GM18520 (cell line): ENCODE data around the gene NCBP2L.

Source experiments
- ATAC-seq: cut with Tn5 transposase; IDR thresholded peaks from one replicate; pipeline ENCODE4 v1.9.1; 2021; ENCODE audit not compliant: unreplicated experiment

NCBP2L gene

GRCh38 chrX:107777536-107777832 is at the start of gene NCBP2L:
NCBP2L (plus strand) TSS chrX:107777733; CDS start chrX:107794221, 16,488 bp downstream.
- no peak for ATAC-seq

GRCh38 chrX:107728371-107729099 is 49.0 kb upstream of the NCBP2L start:
- ATAC-seq, result no peak

- ATAC-seq, result peak; percentile 79
Observed at GRCh38 chrX:107729558-107730297, 47.8 kb upstream of the NCBP2L start.

DNA sequence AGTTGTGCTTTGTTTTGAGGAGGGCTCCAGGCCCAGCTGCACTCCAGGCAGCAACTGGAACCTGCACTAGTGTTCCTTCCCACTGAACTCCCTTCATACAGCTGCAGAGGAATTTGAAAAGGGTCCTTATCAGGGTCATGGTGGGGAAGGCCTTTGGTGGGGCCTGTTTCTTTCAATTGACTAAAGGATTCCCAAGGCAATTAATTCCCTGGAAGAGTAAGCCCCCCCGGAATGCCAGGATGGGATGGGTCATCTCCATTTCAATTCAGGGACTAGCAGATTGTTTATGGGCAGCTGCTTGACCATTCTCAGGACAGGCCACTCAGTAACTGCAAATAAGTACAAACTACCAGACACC is 47.3 kb upstream of the NCBP2L start:
- ATAC-seq, result no peak

- ATAC-seq, result no peak
Observed at GRCh38 chrX:107730991-107731766, 46.4 kb upstream of the NCBP2L start.

- ATAC-seq, result no peak
Observed at GRCh38 chrX:107731831-107732502, 45.6 kb upstream of the NCBP2L start.

GRCh38 chrX:107733686-107734085 is 43.8 kb upstream of the NCBP2L start:
- no peak for ATAC-seq

DNA sequence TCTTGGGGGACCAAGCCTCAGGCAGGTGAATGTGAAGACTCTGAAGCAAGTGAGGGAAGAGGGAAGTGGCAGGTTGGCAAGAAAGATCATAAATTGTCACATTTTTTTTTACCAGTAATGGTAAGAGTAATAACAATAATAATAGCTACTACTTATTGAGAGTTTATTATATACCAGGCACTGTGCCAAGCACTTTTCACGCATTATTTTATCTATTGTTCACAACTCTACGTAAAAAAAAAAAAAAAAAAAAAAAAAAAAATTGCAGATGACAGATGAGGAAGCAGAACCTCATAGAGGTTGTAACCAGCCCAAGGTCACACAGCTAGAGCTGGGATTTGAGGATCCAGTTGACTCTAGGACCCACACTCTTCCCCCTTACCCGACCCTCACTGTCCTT is 42.9 kb upstream of the NCBP2L start:
- ATAC-seq, result no peak

- ATAC-seq, result no peak
Observed at GRCh38 chrX:107736781-107737531, 40.6 kb upstream of the NCBP2L start.

DNA sequence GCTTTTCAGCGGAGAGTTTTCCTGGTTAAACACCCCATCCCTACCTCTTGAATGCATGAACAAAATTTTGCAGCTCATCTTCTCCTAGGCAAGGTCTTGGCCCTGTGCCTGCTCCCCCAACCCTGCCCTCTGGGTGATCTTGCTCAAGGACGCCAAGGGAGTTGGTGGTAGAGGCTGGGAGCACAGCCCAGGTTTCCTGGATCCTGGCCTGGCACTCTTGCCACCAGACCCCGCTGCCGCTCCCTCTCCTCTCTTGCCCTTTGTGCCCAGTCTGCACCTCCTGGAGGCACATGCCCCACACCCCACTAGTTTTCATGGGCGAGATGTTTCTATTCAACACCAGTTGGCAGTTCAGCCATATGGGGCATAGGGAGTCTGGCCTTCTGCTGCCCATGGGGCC is 39.3 kb upstream of the NCBP2L start:
- no peak for ATAC-seq

DNA sequence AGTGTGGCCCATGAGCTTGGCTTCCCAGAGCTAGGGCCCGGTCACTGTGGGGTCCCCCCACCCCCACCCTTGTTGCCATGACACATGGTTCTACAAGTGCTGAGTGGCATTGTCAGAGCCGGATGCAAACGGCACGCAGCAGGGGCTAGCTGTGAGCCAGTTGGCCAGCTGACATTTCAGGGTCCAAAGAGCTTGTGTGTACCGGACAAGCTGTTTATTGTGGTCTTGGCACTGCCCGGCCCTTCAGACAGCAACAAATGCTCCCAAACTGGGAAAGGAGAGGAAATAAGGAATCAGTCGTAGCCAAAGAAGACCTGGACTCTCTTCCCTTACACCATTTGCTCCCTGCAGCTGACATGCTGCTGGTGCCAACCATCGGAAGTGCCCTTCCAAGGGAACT is 38.8 kb upstream of the NCBP2L start:
- no peak for ATAC-seq

DNA sequence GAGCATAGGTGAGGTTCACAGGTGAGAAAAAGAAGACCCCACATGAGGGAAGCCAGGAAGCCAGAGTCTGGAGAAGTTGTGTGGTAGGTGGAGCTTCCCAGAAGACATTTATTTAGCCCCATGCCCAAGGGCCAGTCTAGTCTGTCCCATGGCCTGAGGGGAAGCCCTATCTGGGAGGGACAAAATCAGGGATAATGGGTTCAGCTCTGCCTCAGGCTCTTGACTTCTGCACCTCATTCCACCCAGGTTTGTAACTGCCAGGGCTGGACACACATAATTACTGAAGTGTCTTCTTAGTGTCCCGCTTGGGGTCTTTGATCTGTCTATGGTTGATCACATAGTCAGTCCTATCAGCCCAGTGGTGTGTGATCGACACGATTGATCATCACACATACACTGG is 38.0 kb upstream of the NCBP2L start:
- ATAC-seq, result no peak

- no peak for ATAC-seq
Observed at GRCh38 chrX:107741404-107741790, 36.1 kb upstream of the NCBP2L start.

DNA sequence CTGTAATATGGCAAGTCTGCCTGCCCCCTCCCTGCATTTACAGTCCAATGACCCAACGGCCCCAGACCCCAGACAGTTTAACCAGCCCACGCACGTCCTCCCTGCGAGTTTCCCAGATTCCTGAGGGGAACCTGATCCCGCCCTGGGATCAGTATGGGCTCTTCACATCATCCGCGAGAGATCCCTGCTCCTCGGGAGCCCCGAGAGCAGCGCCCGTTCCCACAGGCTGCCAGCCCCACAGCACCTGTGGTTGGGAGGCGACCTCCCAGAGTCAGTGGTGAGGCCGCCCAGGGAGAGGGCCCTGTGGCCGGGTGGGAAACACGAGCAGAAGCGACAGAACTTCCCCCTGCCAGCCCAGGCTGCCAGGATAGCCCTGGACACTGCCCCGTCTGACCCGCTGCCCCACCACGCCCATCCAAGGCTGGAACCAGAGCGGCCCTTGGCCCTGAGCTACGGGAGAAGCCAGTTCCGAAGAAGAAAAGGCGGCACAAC is 34.8 kb upstream of the NCBP2L start:
- no peak for ATAC-seq

DNA sequence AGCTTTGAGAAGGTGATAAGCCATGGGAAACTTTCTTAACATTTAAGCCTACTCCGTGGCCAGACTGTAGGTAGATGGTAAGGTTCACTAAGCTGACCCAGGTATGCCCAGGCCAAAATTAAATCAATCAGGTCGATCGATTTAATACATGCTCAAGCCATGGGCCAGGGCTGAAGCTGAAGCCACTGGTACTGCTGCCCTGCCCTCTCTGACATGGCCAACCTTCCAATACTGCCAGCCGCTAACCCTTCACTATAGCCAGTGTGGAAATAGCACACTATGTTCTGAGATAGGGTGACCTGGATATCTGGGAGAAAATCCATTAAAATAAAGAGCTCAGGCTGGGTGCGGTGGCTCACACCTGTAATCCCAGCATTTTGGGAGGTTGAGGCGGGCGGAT is 33.5 kb upstream of the NCBP2L start:
- ATAC-seq, result no peak

- no peak for ATAC-seq
Observed at GRCh38 chrX:107744868-107745267, 32.7 kb upstream of the NCBP2L start.

DNA sequence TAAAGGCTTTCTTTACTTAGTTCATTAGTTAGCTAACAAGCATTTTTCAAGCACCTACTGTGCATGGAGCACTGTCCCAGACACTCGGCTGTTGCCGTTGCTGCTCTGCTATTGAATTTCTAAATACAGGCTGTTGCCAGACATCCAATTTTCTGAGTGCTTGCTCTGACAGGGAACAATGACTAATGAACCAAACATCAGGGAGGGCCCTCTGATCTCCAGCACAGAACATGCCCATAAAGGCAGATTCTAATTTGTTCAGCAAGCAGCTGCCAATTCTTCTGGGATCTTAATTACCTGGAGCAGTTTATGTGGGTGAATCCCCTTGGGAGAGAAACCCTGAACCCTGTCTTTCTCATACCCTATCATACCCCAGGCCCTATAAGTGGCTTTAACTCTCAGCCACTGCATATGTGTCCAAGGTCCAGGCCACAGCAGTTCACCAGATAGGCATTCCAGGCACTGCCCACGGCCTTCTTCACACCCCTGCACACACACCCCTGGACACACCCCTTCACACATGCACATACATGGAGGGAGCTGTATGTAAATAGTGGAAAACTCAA is 29.9 kb upstream of the NCBP2L start:
- no peak for ATAC-seq

- ATAC-seq, result no peak
Observed at GRCh38 chrX:107748506-107748905, 29.0 kb upstream of the NCBP2L start.

DNA sequence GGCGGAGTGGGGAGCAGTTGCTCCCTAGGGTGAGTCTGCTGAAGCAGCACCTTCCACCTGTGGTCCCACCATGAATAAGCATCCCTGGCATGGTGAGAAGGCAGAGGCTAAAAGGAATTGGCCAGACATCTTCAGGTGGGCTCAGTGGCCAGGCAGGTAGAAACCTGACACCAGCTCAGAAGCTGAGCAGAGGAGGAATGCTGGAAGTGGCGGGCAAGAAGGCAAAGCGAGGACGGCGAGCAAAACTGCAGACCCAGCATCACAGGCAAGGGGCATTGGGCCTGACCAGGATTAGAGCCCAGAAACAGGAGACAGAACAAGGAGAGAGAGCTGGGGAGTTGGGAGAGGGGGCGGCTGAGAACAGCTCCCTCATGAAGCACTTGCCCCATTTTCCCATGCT is 27.3 kb upstream of the NCBP2L start:
- ATAC-seq, result no peak

DNA sequence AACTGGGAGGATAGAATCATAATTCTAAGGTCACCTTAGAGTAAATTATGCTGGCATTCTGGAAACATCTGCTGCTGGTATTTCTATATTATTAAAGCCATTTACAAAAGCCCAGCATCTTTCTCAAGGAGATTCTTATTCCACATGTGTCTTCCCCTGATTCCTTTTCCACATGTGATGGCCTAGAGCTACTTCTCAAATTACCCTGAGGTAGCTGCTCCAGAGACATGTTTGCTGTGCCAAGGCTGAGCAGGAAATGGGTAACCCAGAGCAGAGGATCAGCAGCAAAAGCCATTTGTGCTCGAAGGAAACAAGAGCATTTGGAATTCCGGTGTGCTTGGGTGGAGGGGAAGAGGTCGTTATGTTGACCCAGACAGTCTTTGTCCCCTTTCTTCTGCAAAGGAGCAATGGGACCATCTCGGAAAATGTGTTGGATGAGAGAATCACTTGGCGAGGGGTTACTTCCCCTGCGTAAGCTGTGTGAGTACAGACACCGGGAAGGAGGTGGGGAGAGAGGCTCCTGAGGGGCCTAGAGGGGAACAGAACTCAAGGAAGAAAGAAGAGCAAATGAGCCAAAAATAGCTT is 26.6 kb upstream of the NCBP2L start:
- no peak for ATAC-seq
